HG03571 (cell line): ENCODE measurements around the gene PSMD5.

Experiments used
- ATAC-seq: cut with Tn5 transposase; IDR thresholded peaks from one replicate; pipeline ENCODE4 v1.9.1; 2021; ENCODE audit not compliant: unreplicated experiment

Gene PSMD5

GRCh38 chr9:120875643-120875953 lies 32.9 kb upstream of the PSMD5 start:
- ATAC-seq = peak; percentile 1

GRCh38 chr9:120875195-120875565 lies 32.5 kb upstream of the PSMD5 start:
- ATAC-seq = no peak

GRCh38 chr9:120874226-120875194 lies 31.8 kb upstream of the PSMD5 start:
- no peak for ATAC-seq

GRCh38 chr9:120873512-120873911 lies 30.8 kb upstream of the PSMD5 start:
- no peak for ATAC-seq

- ATAC-seq = no peak
Measured at GRCh38 chr9:120872791-120873502, 30.2 kb upstream of the PSMD5 start.

GRCh38 chr9:120870206-120870605 lies 27.5 kb upstream of the PSMD5 start:
- no peak for ATAC-seq

GRCh38 chr9:120869726-120870125 lies 27.0 kb upstream of the PSMD5 start:
- no peak for ATAC-seq

- ATAC-seq = no peak
Measured at GRCh38 chr9:120869360-120869687, 26.6 kb upstream of the PSMD5 start.

- ATAC-seq = peak; percentile 87
Measured at GRCh38 chr9:120868676-120869359, 26.1 kb upstream of the PSMD5 start.

GRCh38 chr9:120868339-120868675 lies 25.6 kb upstream of the PSMD5 start:
- no peak for ATAC-seq

GRCh38 chr9:120867676-120868338 lies 25.1 kb upstream of the PSMD5 start:
- no peak for ATAC-seq

GRCh38 chr9:120866651-120867050 lies 23.9 kb upstream of the PSMD5 start:
- no peak for ATAC-seq

GRCh38 chr9:120865809-120866208 lies 23.1 kb upstream of the PSMD5 start:
- no peak for ATAC-seq

- no peak for ATAC-seq
Measured at GRCh38 chr9:120865176-120865575, 22.5 kb upstream of the PSMD5 start.

- no peak for ATAC-seq
Measured at GRCh38 chr9:120864719-120865118, 22.0 kb upstream of the PSMD5 start.

- ATAC-seq = no peak
Measured at GRCh38 chr9:120863833-120864232, 21.1 kb upstream of the PSMD5 start.

- no peak for ATAC-seq
Measured at GRCh38 chr9:120862452-120862851, 19.7 kb upstream of the PSMD5 start.

GRCh38 chr9:120861935-120862334 lies 19.2 kb upstream of the PSMD5 start:
- no peak for ATAC-seq

- ATAC-seq = no peak
Measured at GRCh38 chr9:120860083-120860482, 17.4 kb upstream of the PSMD5 start.

GRCh38 chr9:120859361-120859760 lies 16.6 kb upstream of the PSMD5 start:
- no peak for ATAC-seq

- no peak for ATAC-seq
Measured at GRCh38 chr9:120857902-120858301, 15.2 kb upstream of the PSMD5 start.
